ENCODE results near the gene WDR19.

Gene WDR19

GRCh38 chr4:39201963-39202362, 19.6 kb downstream of the WDR19 start:
- TF ChIP-seq, protein P1, sequence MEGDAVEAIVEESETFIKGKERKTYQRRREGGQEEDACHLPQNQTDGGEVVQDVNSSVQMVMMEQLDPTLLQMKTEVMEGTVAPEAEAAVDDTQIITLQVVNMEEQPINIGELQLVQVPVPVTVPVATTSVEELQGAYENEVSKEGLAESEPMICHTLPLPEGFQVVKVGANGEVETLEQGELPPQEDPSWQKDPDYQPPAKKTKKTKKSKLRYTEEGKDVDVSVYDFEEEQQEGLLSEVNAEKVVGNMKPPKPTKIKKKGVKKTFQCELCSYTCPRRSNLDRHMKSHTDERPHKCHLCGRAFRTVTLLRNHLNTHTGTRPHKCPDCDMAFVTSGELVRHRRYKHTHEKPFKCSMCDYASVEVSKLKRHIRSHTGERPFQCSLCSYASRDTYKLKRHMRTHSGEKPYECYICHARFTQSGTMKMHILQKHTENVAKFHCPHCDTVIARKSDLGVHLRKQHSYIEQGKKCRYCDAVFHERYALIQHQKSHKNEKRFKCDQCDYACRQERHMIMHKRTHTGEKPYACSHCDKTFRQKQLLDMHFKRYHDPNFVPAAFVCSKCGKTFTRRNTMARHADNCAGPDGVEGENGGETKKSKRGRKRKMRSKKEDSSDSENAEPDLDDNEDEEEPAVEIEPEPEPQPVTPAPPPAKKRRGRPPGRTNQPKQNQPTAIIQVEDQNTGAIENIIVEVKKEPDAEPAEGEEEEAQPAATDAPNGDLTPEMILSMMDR (IDR thresholded peaks at IDR 0.05; ENCODE audit: insufficient read depth, missing control alignments), result no peak
- DNase-seq (ENCODE audit: insufficient read length, low spot score) (no peak), FAIRE-seq (no peak)

- FAIRE-seq (no peak), DNase-seq (ENCODE audit: insufficient read length, low spot score) (no peak)
- TF ChIP-seq, protein P1 (IDR thresholded peaks at IDR 0.05; ENCODE audit: insufficient read depth, missing control alignments), result no peak
These were observed 22.2 kb downstream of the WDR19 start for GRCh38 chr4:39204543-39204942.

- DNase-seq (ENCODE audit: insufficient read length, low spot score) (no peak), FAIRE-seq (no peak)
- TF ChIP-seq, protein P1 (IDR thresholded peaks at IDR 0.05; ENCODE audit: insufficient read depth, missing control alignments), result no peak
These were observed 22.7 kb downstream of the WDR19 start for GRCh38 chr4:39205000-39205399.

- no peak for DNase-seq (ENCODE audit: insufficient read length, low spot score)
- no peak for FAIRE-seq
- TF ChIP-seq, protein P1 (IDR thresholded peaks at IDR 0.05; ENCODE audit: insufficient read depth, missing control alignments), result no peak
These were observed 23.1 kb downstream of the WDR19 start for GRCh38 chr4:39205476-39205875.

GRCh38 chr4:39227906-39228305, 45.6 kb downstream of the WDR19 start:
- DNase-seq (ENCODE audit: insufficient read length, low spot score), result no peak
- TF ChIP-seq, protein P1 (IDR thresholded peaks at IDR 0.05; ENCODE audit: insufficient read depth, missing control alignments), result no peak
- FAIRE-seq, result no peak

- FAIRE-seq (no peak), DNase-seq (ENCODE audit: insufficient read length, low spot score) (no peak)
- TF ChIP-seq, protein P1 (IDR thresholded peaks at IDR 0.05; ENCODE audit: insufficient read depth, missing control alignments), result no peak
These were observed 46.0 kb downstream of the WDR19 start for GRCh38 chr4:39228377-39228776.

- FAIRE-seq (no peak), DNase-seq (ENCODE audit: insufficient read length, low spot score) (no peak)
- TF ChIP-seq, protein P1 (IDR thresholded peaks at IDR 0.05; ENCODE audit: insufficient read depth, missing control alignments), result no peak
These were observed 48.1 kb downstream of the WDR19 start for GRCh38 chr4:39230462-39230861.

Measured in D721Med (cell line).